ENCODE results near the gene TMEM144. TPM values are rescaled to one million over a fixed set of nuclear protein-coding genes. Genes with fewer than 3 reads are reported as not detected.

Gene TMEM144
- polyA plus RNA-seq, 1 donor from 2014 or later, result 2.8 TPM

- Histone ChIP-seq H3K4me3 (ENCODE audit: low read length) (no peak overlapping the region), H2AFZ (ENCODE audit: low read depth, low read length) (no peak overlapping the region), H3K27me3 (ENCODE audit: insufficient read depth, low read depth, low read length) (no peaks in the 10 kb centered on the region), H3K9me3 (ENCODE audit: low read length) (no peaks in the 10 kb centered on the region), H4K20me1 (ENCODE audit: insufficient read depth) (no peaks in the 10 kb centered on the region), H3K4me2 (ENCODE audit: low read length) (no peak overlapping the region), H3K79me2 (replicated peaks; ENCODE audit: insufficient read depth, low read length) (no peaks in the 10 kb centered on the region), H3K9ac (ENCODE audit: low read length) (no peak overlapping the region), H3K9me2 (ENCODE audit: insufficient read depth, low read length) (no peaks in the 10 kb centered on the region), H3F3A (ENCODE audit: insufficient read depth, low read length, poor library complexity, severe bottlenecking) (no peaks in the 10 kb centered on the region), H3K36me3 (ENCODE audit: insufficient read depth, low read length) (no peaks in the 10 kb centered on the region), H3K27ac (ENCODE audit: low read length) (no peak overlapping the region)
- TF ChIP-seq REST (IDR thresholded peaks at IDR 0.05; ENCODE audit: borderline replicate concordance) (no peak), SMC3 (conservative IDR thresholded peaks at IDR 0.05; ENCODE audit: poor library complexity) (no peak), EP300 (conservative IDR thresholded peaks at IDR 0.05; ENCODE audit: poor library complexity, severe bottlenecking) (no peak), RAD21 (conservative IDR thresholded peaks at IDR 0.05) (no peak), CTCF (IDR thresholded peaks at IDR 0.05; ENCODE audit: poor library complexity, severe bottlenecking) (no peak), TAF1 (IDR thresholded peaks at IDR 0.05; ENCODE audit: low read depth) (no peak), POLR2AphosphoS5 (IDR thresholded peaks at IDR 0.05) (no peak), MXI1 (conservative IDR thresholded peaks at IDR 0.05; ENCODE audit: poor library complexity, severe bottlenecking) (no peak), EZH2 (IDR thresholded peaks at IDR 0.05; ENCODE audit: borderline replicate concordance, insufficient read depth, low read length, poor library complexity, severe bottlenecking) (no peak)
These were observed 936 bp downstream of the TMEM144 start for GRCh38 chr4:158211222-158211621.

- Histone ChIP-seq H3K27ac (ENCODE audit: low read length) (no peak overlapping the region), H3K9ac (ENCODE audit: low read length) (no peak overlapping the region), H3K4me2 (ENCODE audit: low read length) (no peak overlapping the region), H3K4me3 (ENCODE audit: low read length) (no peak overlapping the region), H3K36me3 (ENCODE audit: insufficient read depth, low read length) (no peaks in the 10 kb centered on the region), H3F3A (ENCODE audit: insufficient read depth, low read length, poor library complexity, severe bottlenecking) (no peaks in the 10 kb centered on the region), H2AFZ (ENCODE audit: low read depth, low read length) (no peak overlapping the region), H4K20me1 (ENCODE audit: insufficient read depth) (no peaks in the 10 kb centered on the region), H3K27me3 (ENCODE audit: insufficient read depth, low read depth, low read length) (no peaks in the 10 kb centered on the region), H3K9me3 (ENCODE audit: low read length) (no peaks in the 10 kb centered on the region), H3K79me2 (replicated peaks; ENCODE audit: insufficient read depth, low read length) (no peaks in the 10 kb centered on the region), H3K9me2 (ENCODE audit: insufficient read depth, low read length) (no peaks in the 10 kb centered on the region)
- TF ChIP-seq MXI1 (conservative IDR thresholded peaks at IDR 0.05; ENCODE audit: poor library complexity, severe bottlenecking) (no peak), CTCF (IDR thresholded peaks at IDR 0.05; ENCODE audit: poor library complexity, severe bottlenecking) (no peak), RAD21 (conservative IDR thresholded peaks at IDR 0.05) (no peak), POLR2AphosphoS5 (IDR thresholded peaks at IDR 0.05) (no peak), EP300 (conservative IDR thresholded peaks at IDR 0.05; ENCODE audit: poor library complexity, severe bottlenecking) (no peak), EZH2 (IDR thresholded peaks at IDR 0.05; ENCODE audit: borderline replicate concordance, insufficient read depth, low read length, poor library complexity, severe bottlenecking) (no peak), REST (IDR thresholded peaks at IDR 0.05; ENCODE audit: borderline replicate concordance) (no peak), SMC3 (conservative IDR thresholded peaks at IDR 0.05; ENCODE audit: poor library complexity) (no peak), TAF1 (IDR thresholded peaks at IDR 0.05; ENCODE audit: low read depth) (no peak)
These were observed 3.2 kb downstream of the TMEM144 start for GRCh38 chr4:158213466-158213865.
